ENCODE measurements around the gene JCAD. TPM values are rescaled to one million over a fixed set of nuclear protein-coding genes. Genes with fewer than 3 reads are reported as not detected.
"Not testable (repeated sequence)": the region's sequence is repeated elsewhere in the genome, so short reads cannot be mapped to it uniquely, and the experiment has no call there.

The JCAD gene
- total RNA-seq, 1 experiment from 2014 or later: 0.54 TPM

GRCh38 chr10:30028006-30028737, 31.2 kb downstream of the JCAD start:
- no peaks in the 10 kb centered on the region for H3K9me3 Mint-ChIP-seq (ENCODE audit: low read depth, unreplicated experiment)
- H3K27ac Mint-ChIP-seq (ENCODE audit: unreplicated experiment): no peak overlapping the region
- intact Hi-C loops (cut with micrococcal nuclease; ENCODE audit: unreplicated experiment): no loop called here
- CTCF ChIA-PET: interaction anchor here (0.8 to 1.3 kb wide), 2 partner anchors 10 to 20 kb away, joined by 3 to 4 read pairs; no protein-coding TSS in a partner anchor
- no peak for DNase-seq
- no TSS peak for BruUV-seq (replicated peaks)
- H3K4me3 Mint-ChIP-seq (ENCODE audit: low read depth, unreplicated experiment): no peak overlapping the region
- TF ChIP-seq CTCF (IDR thresholded peaks at IDR 0.05; ENCODE audit: unreplicated experiment): no peak
- H3K36me3 Mint-ChIP-seq (ENCODE audit: insufficient read depth, unreplicated experiment): no peaks in the 10 kb centered on the region
- H3K27me3 Mint-ChIP-seq (ENCODE audit: unreplicated experiment): peaks cover 18% of the 10 kb centered on the region
- H3K4me1 Mint-ChIP-seq (ENCODE audit: low read depth, unreplicated experiment): peaks cover 17% of the 10 kb centered on the region

- Mint-ChIP-seq H3K4me1 (ENCODE audit: low read depth, unreplicated experiment) (peaks cover 17% of the 10 kb centered on the region), H3K36me3 (ENCODE audit: insufficient read depth, unreplicated experiment) (no peaks in the 10 kb centered on the region), H3K27ac (ENCODE audit: unreplicated experiment) (no peak overlapping the region), H3K9me3 (ENCODE audit: low read depth, unreplicated experiment) (no peaks in the 10 kb centered on the region), H3K27me3 (ENCODE audit: unreplicated experiment) (peaks cover 18% of the 10 kb centered on the region), H3K4me3 (ENCODE audit: low read depth, unreplicated experiment) (peak overlapping the region; percentile 66)
- DNase-seq: peak; percentile 67
- intact Hi-C loops (cut with micrococcal nuclease; ENCODE audit: unreplicated experiment): no loop called here
- TF ChIP-seq CTCF (IDR thresholded peaks at IDR 0.05; ENCODE audit: unreplicated experiment): no peak
- no TSS peak for BruUV-seq (replicated peaks)
- CTCF ChIA-PET: interaction anchor here (0.8 to 1.3 kb wide), 3 partner anchors 11 to 214 kb away, joined by 3 to 4 read pairs (median 4); no protein-coding TSS in a partner anchor
These were observed 32.1 kb downstream of the JCAD start for GRCh38 chr10:30027057-30028005.

GRCh38 chr10:30026578-30026977, 32.8 kb downstream of the JCAD start:
- CTCF ChIA-PET: interaction anchor here (1.2 kb wide), 1 partner anchor 214 kb away, joined by 4 read pairs; no protein-coding TSS in a partner anchor
- no peak for DNase-seq
- Mint-ChIP-seq H3K27me3 (ENCODE audit: unreplicated experiment) (peaks cover 18% of the 10 kb centered on the region), H3K36me3 (ENCODE audit: insufficient read depth, unreplicated experiment) (no peaks in the 10 kb centered on the region), H3K4me3 (ENCODE audit: low read depth, unreplicated experiment) (peak overlapping the region; percentile 66), H3K9me3 (ENCODE audit: low read depth, unreplicated experiment) (no peaks in the 10 kb centered on the region), H3K4me1 (ENCODE audit: low read depth, unreplicated experiment) (peaks cover 17% of the 10 kb centered on the region), H3K27ac (ENCODE audit: unreplicated experiment) (no peak overlapping the region)
- BruUV-seq (replicated peaks): no TSS peak
- no peak for TF ChIP-seq CTCF (IDR thresholded peaks at IDR 0.05; ENCODE audit: unreplicated experiment)
- intact Hi-C loops (cut with micrococcal nuclease; ENCODE audit: unreplicated experiment): no loop called here

- Mint-ChIP-seq H3K27ac (ENCODE audit: unreplicated experiment) (no peak overlapping the region), H3K4me1 (ENCODE audit: low read depth, unreplicated experiment) (peaks cover 17% of the 10 kb centered on the region), H3K36me3 (ENCODE audit: insufficient read depth, unreplicated experiment) (no peaks in the 10 kb centered on the region), H3K4me3 (ENCODE audit: low read depth, unreplicated experiment) (no peak overlapping the region), H3K27me3 (ENCODE audit: unreplicated experiment) (peaks cover 18% of the 10 kb centered on the region), H3K9me3 (ENCODE audit: low read depth, unreplicated experiment) (no peaks in the 10 kb centered on the region)
- CTCF ChIA-PET: interaction anchor here (0.6 to 1.2 kb wide), 3 partner anchors 132 to 1602 kb away, joined by 3 to 4 read pairs (median 3); no protein-coding TSS in a partner anchor
- no TSS peak for BruUV-seq (replicated peaks)
- no peak for TF ChIP-seq CTCF (IDR thresholded peaks at IDR 0.05; ENCODE audit: unreplicated experiment)
- no peak for DNase-seq
- intact Hi-C loops (cut with micrococcal nuclease; ENCODE audit: unreplicated experiment): no loop called here
These were observed 33.3 kb downstream of the JCAD start for GRCh38 chr10:30026080-30026479.

- BruUV-seq (replicated peaks); DNase-seq; H3K36me3 Mint-ChIP-seq (ENCODE audit: insufficient read depth, unreplicated experiment); H3K9me3 Mint-ChIP-seq (ENCODE audit: low read depth, unreplicated experiment); H3K4me3 Mint-ChIP-seq (ENCODE audit: low read depth, unreplicated experiment); H3K27ac Mint-ChIP-seq (ENCODE audit: unreplicated experiment); intact Hi-C loops (cut with micrococcal nuclease; ENCODE audit: unreplicated experiment): not testable (repeated sequence)
- CTCF ChIA-PET: interaction anchor here (0.6 to 0.8 kb wide), 2 partner anchors 133 to 1601 kb away, joined by 3 read pairs; no protein-coding TSS in a partner anchor
- Mint-ChIP-seq H3K4me1 (ENCODE audit: low read depth, unreplicated experiment) (peaks cover 17% of the 10 kb centered on the region), H3K27me3 (ENCODE audit: unreplicated experiment) (peaks cover 18% of the 10 kb centered on the region)
These were observed 34.0 kb downstream of the JCAD start for GRCh38 chr10:30025428-30025827.

Measured in Calu3 (cell line).